H9 (cell line): ENCODE results near the gene MGAT4C. TPM values are rescaled to one million over a fixed set of nuclear protein-coding genes. Genes with fewer than 3 reads are reported as not detected.

Experiments used
- DNase-seq: peaks from one replicate; pipeline ENCODE4 v3.0.0-alpha.2; 2017
- H2AFZ ChIP-seq: one replicate; pipeline ENCODE4 v1.6.1; 2013; ENCODE audit warnings: mild to moderate bottlenecking, low read length, control low read depth, moderate library complexity
- H2AK5ac ChIP-seq: 2 replicates; pipeline ENCODE4 v1.6.1; 2013; ENCODE audit warnings: low read length, control low read depth, mixed read lengths; ENCODE audit not compliant: insufficient read length
- H2BK120ac ChIP-seq: one replicate; pipeline ENCODE4 v1.6.1; 2013; ENCODE audit warnings: low read depth, mild to moderate bottlenecking, low read length, control low read depth, inconsistent platforms; ENCODE audit not compliant: poor library complexity, severe bottlenecking
- H2BK12ac ChIP-seq: 2 replicates; pipeline ENCODE4 v1.6.1; 2013; ENCODE audit warnings: low read length, control low read depth, mixed read lengths, low read depth; ENCODE audit not compliant: insufficient read length
- H2BK15ac ChIP-seq: 2 replicates; pipeline ENCODE4 v1.6.1; 2013; ENCODE audit warnings: low read depth, low read length, control low read depth
- H2BK20ac ChIP-seq: one replicate; pipeline ENCODE4 v1.6.1; 2013; ENCODE audit warnings: low read depth, mild to moderate bottlenecking, low read length, control low read depth, inconsistent platforms; ENCODE audit not compliant: poor library complexity, severe bottlenecking
- H2BK5ac ChIP-seq: 2 replicates; pipeline ENCODE4 v1.6.1; 2013; ENCODE audit warnings: low read length, control low read depth, mixed read lengths; ENCODE audit not compliant: insufficient read length
- H3K14ac ChIP-seq: 2 replicates; pipeline ENCODE4 v1.6.1; 2013; ENCODE audit warnings: low read length, control low read depth; ENCODE audit not compliant: insufficient read depth
- H3K18ac ChIP-seq: 2 replicates; pipeline ENCODE4 v1.6.1; 2013; ENCODE audit warnings: low read depth, mild to moderate bottlenecking, mixed read lengths, low read length, control low read depth; ENCODE audit not compliant: insufficient read length
- H3K23ac ChIP-seq: 2 replicates; pipeline ENCODE4 v1.6.1; 2013; ENCODE audit warnings: low read length, control low read depth, mixed read lengths, low read depth; ENCODE audit not compliant: insufficient read length
- H3K23me2 ChIP-seq: 2 replicates; pipeline ENCODE4 v1.6.1; 2013; ENCODE audit warnings: low read depth, mild to moderate bottlenecking, mixed read lengths, low read length, control low read depth; ENCODE audit not compliant: insufficient read length, poor library complexity, severe bottlenecking
- H3K27ac ChIP-seq: 2 replicates; pipeline ENCODE4 v1.5.1; 2013; ENCODE audit warnings: low read length, control low read depth, mixed read lengths, low read depth; ENCODE audit not compliant: insufficient read length
- H3K27me3 ChIP-seq: 2 replicates; pipeline ENCODE4 v1.6.1; 2013; ENCODE audit warnings: low read length, control low read depth, inconsistent platforms; ENCODE audit not compliant: insufficient read depth
- H3K4ac ChIP-seq: 2 replicates; pipeline ENCODE4 v1.6.1; 2013; ENCODE audit warnings: low read depth, mild to moderate bottlenecking, control low read depth, inconsistent platforms, low read length, moderate library complexity
- H3K4me1 ChIP-seq: 2 replicates; pipeline ENCODE4 v1.6.1; 2013; ENCODE audit warnings: low read length, control low read depth, inconsistent platforms; ENCODE audit not compliant: insufficient read depth
- H3K4me2 ChIP-seq: 2 replicates; pipeline ENCODE4 v1.6.1; 2013; ENCODE audit warnings: low read length, control low read depth, mixed read lengths; ENCODE audit not compliant: insufficient read length, insufficient read depth
- H3K56ac ChIP-seq: 2 replicates; pipeline ENCODE4 v1.6.1; 2013; ENCODE audit warnings: low read depth, mild to moderate bottlenecking, mixed read lengths, low read length, control low read depth; ENCODE audit not compliant: insufficient read length
- H3K79me1 ChIP-seq: 2 replicates; pipeline ENCODE4 v1.6.1; 2013; ENCODE audit warnings: low read depth, mild to moderate bottlenecking, moderate library complexity, low read length, control low read depth, inconsistent platforms; ENCODE audit not compliant: insufficient read depth, poor library complexity, severe bottlenecking
- H3K79me2 ChIP-seq: 2 replicates; pipeline ENCODE4 v1.6.1; 2013; ENCODE audit warnings: low read length, control low read depth, inconsistent platforms; ENCODE audit not compliant: insufficient read depth
- H3K9ac ChIP-seq: 2 replicates; pipeline ENCODE4 v1.6.1; 2013; ENCODE audit warnings: low read length, control low read depth, mixed read lengths; ENCODE audit not compliant: insufficient read length; ENCODE audit errors: extremely low read depth
- H3K9me3 ChIP-seq: one replicate; pipeline ENCODE4 v1.6.1; 2013; ENCODE audit warnings: low read depth, low read length, inconsistent platforms; ENCODE audit not compliant: control insufficient read depth
- H3T11ph ChIP-seq: one replicate; pipeline ENCODE4 v1.6.1; 2013; ENCODE audit warnings: mild to moderate bottlenecking, low read length, control low read depth, inconsistent platforms
- H4K20me1 ChIP-seq: one replicate; pipeline ENCODE4 v1.6.1; 2013; ENCODE audit not compliant: control insufficient read depth, insufficient read length, insufficient read depth
- H4K5ac ChIP-seq: 2 replicates; pipeline ENCODE4 v1.6.1; 2013; ENCODE audit warnings: low read depth, mild to moderate bottlenecking, mixed read lengths, low read length, control low read depth; ENCODE audit not compliant: insufficient read length
- H4K8ac ChIP-seq: replicated peaks from 2 replicates; pipeline ENCODE4 v1.6.1; 2013; ENCODE audit warnings: low read length, control low read depth, mixed read lengths, low read depth; ENCODE audit not compliant: insufficient read length
- H4K91ac ChIP-seq: 2 replicates; pipeline ENCODE4 v1.6.1; 2013; ENCODE audit warnings: low read depth, mild to moderate bottlenecking, moderate library complexity, mixed read lengths, low read length, control low read depth; ENCODE audit not compliant: insufficient read length
- H3K27ac Mint-ChIP-seq, 3 experiments: 2 replicates in 2 of 3; 3 replicates in 1 of 3; pipeline ENCODE4 v1.8.0; 2020 to 2021; ENCODE audit warnings: mixed read lengths in 3 of 3, mild to moderate bottlenecking in 1 of 3, moderate library complexity in 1 of 3
- H3K27me3 Mint-ChIP-seq: 2 replicates; pipeline ENCODE4 v1.8.0; 2021; ENCODE audit warnings: low read depth, mild to moderate bottlenecking, moderate library complexity, mixed read lengths
- H3K36me3 Mint-ChIP-seq, 3 experiments: 2 replicates in 2 of 3; 3 replicates in 1 of 3; pipeline ENCODE4 v1.8.0; 2020 to 2021; ENCODE audit warnings: low read depth in 3 of 3, mixed read lengths in 3 of 3; ENCODE audit not compliant: insufficient read depth in 1 of 3
- H3K4me1 Mint-ChIP-seq, 2 experiments: 2 replicates each; pipeline ENCODE4 v1.8.0; 2020; ENCODE audit warnings: mixed read lengths in 2 of 2
- H3K4me3 Mint-ChIP-seq, 2 experiments: 2 replicates in 1 of 2; 3 replicates in 1 of 2; pipeline ENCODE4 v1.8.0; 2020 to 2021; ENCODE audit warnings: mild to moderate bottlenecking in 2 of 2, mixed read lengths in 2 of 2, moderate library complexity in 1 of 2
- H3K9me3 Mint-ChIP-seq, 2 experiments: 2 replicates in 1 of 2; 3 replicates in 1 of 2; pipeline ENCODE4 v1.8.0; 2020; ENCODE audit warnings: mild to moderate bottlenecking in 2 of 2, mixed read lengths in 2 of 2, moderate library complexity in 1 of 2
- CTCF ChIP-seq: fragments of 200-600 bp; sonication (generic); conservative IDR thresholded peaks from 3 replicates; pipeline ENCODE4 v1.8.0; 2021; ENCODE audit warnings: antibody characterized with exemption, mild to moderate bottlenecking
- total RNA-seq: library from RNA; stranded (reverse); gene quantifications from 2 replicates; pipeline ENCODE4 v1.2.1, GENCODE V29; 2021

MGAT4C gene
- total RNA-seq, 1 experiment from 2014 or later: 1.3 TPM

DNA sequence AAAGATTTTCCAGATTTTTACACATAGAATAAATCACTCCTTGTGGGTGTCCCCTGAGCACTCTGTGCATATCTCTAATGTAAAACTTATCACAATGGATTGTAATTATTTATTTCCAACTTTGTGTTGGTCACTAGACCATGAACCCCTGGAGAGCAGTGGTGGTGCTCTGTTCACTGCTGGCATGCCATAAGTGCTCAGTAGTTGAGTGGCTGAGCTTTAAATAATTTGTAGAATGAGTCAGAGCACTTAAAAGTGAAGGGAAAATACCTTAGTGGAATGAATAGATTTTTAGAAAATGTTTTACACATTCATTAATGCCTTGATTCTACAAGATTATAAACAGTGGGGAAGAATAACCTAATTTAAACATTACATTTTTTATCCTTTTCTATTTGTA is 6.3 kb downstream of the MGAT4C start:
- Mint-ChIP-seq H3K9me3 (no peaks in the 10 kb centered on the region), H3K4me1 (no peaks in the 10 kb centered on the region), H3K36me3 (no peaks in the 10 kb centered on the region), H3K4me3 (no peak overlapping the region), H3K27me3 (no peaks in the 10 kb centered on the region), H3K27ac (no peak overlapping the region; a peak in 1 of 7 replicates)
- no peak overlapping the region for H2AK5ac ChIP-seq
- H3K79me1 ChIP-seq: no peaks in the 10 kb centered on the region
- no peak for DNase-seq
- H3K14ac ChIP-seq: no peak overlapping the region
- no peak overlapping the region for H2AFZ ChIP-seq
- H2BK12ac ChIP-seq: no peak overlapping the region
- no peak overlapping the region for H3K56ac ChIP-seq
- no peak for TF ChIP-seq CTCF
- H3K23me2 ChIP-seq: no peaks in the 10 kb centered on the region
- H2BK20ac ChIP-seq: no peak overlapping the region
- H3K4me1 ChIP-seq: no peaks in the 10 kb centered on the region
- H2BK5ac ChIP-seq: no peak overlapping the region
- no peaks in the 10 kb centered on the region for H3K27me3 ChIP-seq
- H3K27ac ChIP-seq: no peak overlapping the region
- no peak overlapping the region for H4K5ac ChIP-seq
- H4K8ac ChIP-seq: no peak overlapping the region
- no peak overlapping the region for H3K9ac ChIP-seq
- no peak overlapping the region for H3K18ac ChIP-seq
- no peak overlapping the region for H3K23ac ChIP-seq
- no peaks in the 10 kb centered on the region for H3K9me3 ChIP-seq
- H4K20me1 ChIP-seq: no peaks in the 10 kb centered on the region
- no peak overlapping the region for H2BK15ac ChIP-seq
- H3K4me2 ChIP-seq: no peak overlapping the region
- H4K91ac ChIP-seq: no peak overlapping the region
- no peak overlapping the region for H3T11ph ChIP-seq
- H3K4ac ChIP-seq: no peak overlapping the region
- H2BK120ac ChIP-seq: no peak overlapping the region
- no peaks in the 10 kb centered on the region for H3K79me2 ChIP-seq
